HG03108 (cell line): ENCODE data around the gene ARL16.

Source experiments
- ATAC-seq: cut with Tn5 transposase; IDR thresholded peaks from one replicate; pipeline ENCODE4 v1.9.1; 2021; ENCODE audit warnings: moderate library complexity; ENCODE audit not compliant: unreplicated experiment

Gene ARL16

GRCh38 chr17:81683584-81684441 lies at the start of gene ARL16, which contains the start of gene HGS:
TSS of gene ARL16 (minus strand) at chr17:81683797. CDS start at chr17:81683753, 44 bp downstream.
TSS of gene HGS (plus strand) at chr17:81684011. CDS start at chr17:81684067, 56 bp downstream.
- ATAC-seq, result peak; percentile 92

GRCh38 chr17:81727324-81728031 lies 43.9 kb upstream of the ARL16 start:
- no peak for ATAC-seq

GRCh38 chr17:81726004-81726403 lies 42.4 kb upstream of the ARL16 start:
- no peak for ATAC-seq

- ATAC-seq, result no peak
Observed at GRCh38 chr17:81725439-81725838, 41.8 kb upstream of the ARL16 start.

- ATAC-seq, result no peak
Observed at GRCh38 chr17:81723651-81724209, 40.1 kb upstream of the ARL16 start.

- no peak for ATAC-seq
Observed at GRCh38 chr17:81722184-81723120, 38.9 kb upstream of the ARL16 start.

- ATAC-seq, result no peak
Observed at GRCh38 chr17:81720267-81721071, 36.9 kb upstream of the ARL16 start.

GRCh38 chr17:81719410-81720266 lies 36.0 kb upstream of the ARL16 start:
- ATAC-seq, result no peak

- ATAC-seq, result no peak
Observed at GRCh38 chr17:81717766-81718089, 34.1 kb upstream of the ARL16 start.

GRCh38 chr17:81717049-81717765 lies 33.6 kb upstream of the ARL16 start:
- ATAC-seq, result no peak

GRCh38 chr17:81716674-81716996 lies 33.0 kb upstream of the ARL16 start:
- ATAC-seq, result no peak

- no peak for ATAC-seq
Observed at GRCh38 chr17:81715872-81716673, 32.5 kb upstream of the ARL16 start.

GRCh38 chr17:81715107-81715871 lies 31.7 kb upstream of the ARL16 start:
- no peak for ATAC-seq

GRCh38 chr17:81714412-81715106 lies 31.0 kb upstream of the ARL16 start:
- ATAC-seq, result no peak

GRCh38 chr17:81713556-81714411 lies 30.2 kb upstream of the ARL16 start:
- no peak for ATAC-seq
